Neuronal stem cell (in vitro differentiated cells): ENCODE measurements around the gene DCLK2.
A peak's percentile ranks its signal among the peaks of the same experiment; 100 is the strongest.

Experiments
- DNase-seq: peaks from one replicate; pipeline ENCODE4 v3.0.0-alpha.2; 2013; ENCODE audit warnings: low spot score
- H2AFZ ChIP-seq: one replicate; pipeline ENCODE4 v1.6.1; 2013; ENCODE audit warnings: mild to moderate bottlenecking, low read length, inconsistent platforms
- H2AK5ac ChIP-seq: 2 replicates; pipeline ENCODE4 v1.6.1; 2013; ENCODE audit warnings: low read depth, mild to moderate bottlenecking, inconsistent platforms, low read length, moderate library complexity, mixed read lengths
- H2BK120ac ChIP-seq: 2 replicates; pipeline ENCODE4 v1.6.1; 2013; ENCODE audit warnings: low read depth, mild to moderate bottlenecking, inconsistent platforms, low read length, moderate library complexity, mixed read lengths
- H2BK12ac ChIP-seq: one replicate; pipeline ENCODE4 v1.6.1; 2013; ENCODE audit warnings: low read length, inconsistent platforms
- H2BK15ac ChIP-seq: 2 replicates; pipeline ENCODE4 v1.6.1; 2013; ENCODE audit warnings: mild to moderate bottlenecking, low read length, inconsistent platforms, mixed read lengths
- H2BK5ac ChIP-seq: one replicate; pipeline ENCODE4 v1.6.1; 2013; ENCODE audit warnings: inconsistent platforms, mild to moderate bottlenecking, low read length, moderate library complexity
- H3K14ac ChIP-seq: one replicate; pipeline ENCODE4 v1.6.1; 2013; ENCODE audit warnings: low read length, inconsistent platforms
- H3K18ac ChIP-seq: 2 replicates; pipeline ENCODE4 v1.6.1; 2013; ENCODE audit warnings: low read length, inconsistent platforms
- H3K23ac ChIP-seq: 2 replicates; pipeline ENCODE4 v1.6.1; 2013; ENCODE audit warnings: low read depth, mild to moderate bottlenecking, mixed read lengths, low read length, inconsistent platforms; ENCODE audit not compliant: poor library complexity
- H3K27ac ChIP-seq: replicated peaks from 3 replicates; pipeline ENCODE4 v1.5.1; 2013; ENCODE audit warnings: low read length, inconsistent platforms
- H3K27me3 ChIP-seq, 3 experiments: 2 replicates each; pipeline ENCODE4 v1.6.1; 2013; ENCODE audit warnings: low read length in 3 of 3, mild to moderate bottlenecking in 2 of 3, inconsistent platforms in 1 of 3, low read depth in 1 of 3, mixed read lengths in 1 of 3, moderate library complexity in 1 of 3; ENCODE audit not compliant: control insufficient read depth in 3 of 3, insufficient read depth in 3 of 3
- H3K36me3 ChIP-seq, 2 donors: replicated peaks in 1 of 2; 2 replicates each; pipeline ENCODE4 v1.6.1; 2013; ENCODE audit warnings: low read length in 2 of 2; ENCODE audit not compliant: control insufficient read depth in 2 of 2, insufficient read depth in 2 of 2
- H3K4ac ChIP-seq: 2 replicates; pipeline ENCODE4 v1.6.1; 2013; ENCODE audit warnings: inconsistent platforms, mild to moderate bottlenecking, low read length, moderate library complexity
- H3K4me1 ChIP-seq, 2 donors: 1 replicate in 1 of 2; 2 replicates in 1 of 2; pipeline ENCODE4 v1.6.1; 2013; ENCODE audit warnings: low read length in 2 of 2, low read depth in 1 of 2; ENCODE audit not compliant: control insufficient read depth in 2 of 2, insufficient read depth in 1 of 2
- H3K4me2 ChIP-seq: one replicate; pipeline ENCODE4 v1.6.1; 2013; ENCODE audit warnings: mild to moderate bottlenecking, low read length, inconsistent platforms; ENCODE audit not compliant: insufficient read depth, poor library complexity, severe bottlenecking
- H3K4me3 ChIP-seq, 2 donors: 2 replicates each; pipeline ENCODE4 v1.5.1; 2013; ENCODE audit warnings: low read length in 2 of 2, mild to moderate bottlenecking in 2 of 2, inconsistent platforms in 1 of 2, moderate library complexity in 1 of 2
- H3K79me1 ChIP-seq: one replicate; pipeline ENCODE4 v1.6.1; 2013; ENCODE audit warnings: low read depth, mild to moderate bottlenecking, inconsistent platforms, low read length, moderate library complexity
- H3K9ac ChIP-seq: one replicate; pipeline ENCODE4 v1.6.1; 2013; ENCODE audit warnings: mild to moderate bottlenecking, low read depth, low read length, inconsistent platforms; ENCODE audit not compliant: poor library complexity
- H3K9me3 ChIP-seq, 2 donors: replicated peaks in 1 of 2; 2 replicates each; pipeline versions ENCODE3 to v1.6.1; 2013; ENCODE audit warnings: low read length in 2 of 2, mild to moderate bottlenecking in 2 of 2, inconsistent platforms in 1 of 2, low read depth in 1 of 2, mixed read lengths in 1 of 2, moderate library complexity in 1 of 2; ENCODE audit not compliant: control insufficient read depth in 2 of 2, insufficient read depth in 1 of 2
- H4K8ac ChIP-seq: one replicate; pipeline ENCODE4 v1.6.1; 2013; ENCODE audit warnings: low read depth, mild to moderate bottlenecking, inconsistent platforms, low read length, moderate library complexity
- H4K91ac ChIP-seq: one replicate; pipeline ENCODE4 v1.6.1; 2013; ENCODE audit warnings: low read length, low read depth, mild to moderate bottlenecking, inconsistent platforms; ENCODE audit not compliant: poor library complexity
- WGBS, 2 donors: extraction: QIAGEN DNeasy Blood & Tissue Kit; methylation state at CpG; one replicate each; pipeline ENCODE4 v1.1.7; 2013; ENCODE audit warnings: missing lambda C conversion rate in 2 of 2, mixed read lengths in 1 of 2; ENCODE audit not compliant: insufficient read length in 2 of 2, insufficient replicate concordance in 1 of 2; ENCODE audit errors: extremely low coverage in 2 of 2; 5-methylcytosine and 5-hydroxymethylcytosine counted together

Gene DCLK2

DNA sequence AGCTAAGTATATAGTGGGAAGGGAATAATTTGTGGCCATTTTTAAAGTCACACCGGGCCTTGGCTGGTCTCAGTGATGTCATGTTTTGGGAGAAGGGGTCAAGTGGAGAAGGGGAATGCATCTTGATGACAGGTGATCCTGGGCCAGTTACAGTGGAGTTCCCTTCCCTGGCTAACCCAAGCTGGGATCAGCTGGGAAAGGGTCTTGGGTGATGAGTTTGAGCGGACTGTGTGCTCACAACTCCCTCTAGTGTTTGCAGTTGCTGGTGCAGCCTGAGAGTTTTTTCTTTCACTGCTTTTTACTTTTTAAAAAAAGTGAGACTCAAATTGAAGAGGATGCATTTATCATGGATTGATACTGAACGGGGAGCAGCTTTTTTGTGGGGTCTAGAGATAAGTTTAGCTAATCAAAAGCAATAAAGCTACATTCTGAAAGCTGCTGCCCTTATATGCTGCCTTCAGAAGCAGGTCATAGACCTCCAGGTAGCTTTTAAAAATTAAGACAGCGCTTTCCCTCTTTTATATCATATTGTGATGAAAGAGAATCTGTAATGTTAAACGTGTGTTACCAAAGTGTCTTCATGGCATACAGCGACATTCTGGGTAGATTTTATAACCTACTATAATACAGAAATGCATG, 164.7 kb downstream of the DCLK2 start:
- Histone ChIP-seq H3K4ac (no peak overlapping the region), H3K79me1 (no peaks in the 10 kb centered on the region), H2AK5ac (no peak overlapping the region), H3K4me2 (no peak overlapping the region), H2BK5ac (no peak overlapping the region), H3K9me3 (no peaks in the 10 kb centered on the region), H3K4me3 (no peak overlapping the region), H2BK12ac (no peak overlapping the region), H2BK120ac (no peak overlapping the region), H3K23ac (no peak overlapping the region), H3K14ac (no peak overlapping the region), H4K8ac (no peak overlapping the region), H3K36me3 (peaks cover 2 to 59% of the 10 kb centered on the region in 2 donors), H4K91ac (no peak overlapping the region), H3K4me1 (no peaks in the 10 kb centered on the region), H3K27me3 (no peaks in the 10 kb centered on the region), H3K9ac (no peak overlapping the region), H3K18ac (no peak overlapping the region), H2BK15ac (no peak overlapping the region), H3K27ac (no peak overlapping the region), H2AFZ (no peak overlapping the region)
- WGBS, 2 donors, result no CpG with 5 or more reads among the region's 6 CpGs
- peak; percentile 37 for DNase-seq

DNA sequence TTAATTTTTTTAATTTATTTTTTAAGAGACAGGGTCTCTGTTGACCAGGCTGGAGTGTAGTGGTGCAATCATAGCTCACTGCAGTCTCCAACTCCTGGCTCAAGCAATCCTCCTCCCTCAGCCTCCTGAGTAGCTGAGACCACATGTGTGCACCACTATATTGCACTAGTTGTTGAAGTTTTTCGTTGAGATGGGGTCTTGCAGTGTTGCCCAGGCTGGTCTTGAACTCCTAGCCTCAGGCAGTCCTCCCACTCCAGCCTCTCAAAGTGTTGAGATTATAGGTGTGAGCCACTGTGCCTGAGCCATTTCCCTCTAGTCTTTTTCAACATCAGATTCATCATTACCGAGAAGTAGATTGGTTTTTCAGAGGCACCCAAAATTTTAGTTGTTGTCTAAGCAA, 165.7 kb downstream of the DCLK2 start:
- H3K27ac ChIP-seq, result no peak overlapping the region
- WGBS, 2 donors, result no CpG with 5 or more reads among the region's 2 CpGs

DNA sequence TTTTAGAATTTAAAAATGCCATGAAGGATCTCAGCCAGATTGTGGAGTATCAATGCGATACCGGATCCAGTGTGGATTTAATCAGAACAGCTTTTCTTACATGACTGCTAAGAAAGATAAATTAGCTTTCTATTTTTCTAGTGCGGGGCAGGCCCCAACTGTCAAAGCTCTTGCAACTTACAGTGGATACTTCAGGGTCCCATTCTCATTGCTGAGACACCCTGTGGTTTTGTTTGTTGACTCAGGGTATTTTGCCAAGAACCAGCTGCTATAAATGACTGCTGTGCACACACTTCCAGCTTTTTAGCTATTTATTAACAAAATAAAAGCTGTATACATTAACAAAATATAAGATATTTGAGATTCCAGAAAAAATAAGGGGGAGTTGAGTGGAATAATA, 166.4 kb downstream of the DCLK2 start:
- Histone ChIP-seq H2BK15ac (no peak overlapping the region), H3K18ac (no peak overlapping the region), H4K91ac (no peak overlapping the region), H2BK120ac (no peak overlapping the region), H3K23ac (no peak overlapping the region), H2AK5ac (no peak overlapping the region), H3K79me1 (no peaks in the 10 kb centered on the region), H3K9me3 (no peaks in the 10 kb centered on the region), H3K27me3 (no peaks in the 10 kb centered on the region), H3K4me3 (no peak overlapping the region), H3K36me3 (peaks cover 2 to 63% of the 10 kb centered on the region in 2 donors), H3K4me1 (no peaks in the 10 kb centered on the region), H2BK5ac (no peak overlapping the region), H3K9ac (no peak overlapping the region), H3K4ac (no peak overlapping the region), H4K8ac (no peak overlapping the region), H3K14ac (no peak overlapping the region), H2AFZ (no peak overlapping the region), H2BK12ac (no peak overlapping the region), H3K27ac (no peak overlapping the region), H3K4me2 (no peak overlapping the region)
- no CpG with 5 or more reads among the region's 3 CpGs for WGBS, 2 donors
- no peak for DNase-seq

More for the DNA sequence above, 165.7 kb downstream of the DCLK2 start:
- Histone ChIP-seq H4K91ac (no peak overlapping the region), H3K23ac (no peak overlapping the region), H3K36me3 (peaks cover 2 to 61% of the 10 kb centered on the region in 2 donors), H2BK120ac (no peak overlapping the region), H2BK5ac (no peak overlapping the region), H2AFZ (no peak overlapping the region), H2BK12ac (no peak overlapping the region), H3K18ac (no peak overlapping the region), H3K14ac (no peak overlapping the region), H3K4me3 (no peak overlapping the region), H4K8ac (no peak overlapping the region), H2AK5ac (no peak overlapping the region), H3K4ac (no peak overlapping the region), H3K27me3 (no peaks in the 10 kb centered on the region), H3K9me3 (no peaks in the 10 kb centered on the region), H2BK15ac (no peak overlapping the region), H3K79me1 (no peaks in the 10 kb centered on the region), H3K4me2 (no peak overlapping the region), H3K4me1 (no peaks in the 10 kb centered on the region), H3K9ac (no peak overlapping the region)
- DNase-seq, result no peak

DNA sequence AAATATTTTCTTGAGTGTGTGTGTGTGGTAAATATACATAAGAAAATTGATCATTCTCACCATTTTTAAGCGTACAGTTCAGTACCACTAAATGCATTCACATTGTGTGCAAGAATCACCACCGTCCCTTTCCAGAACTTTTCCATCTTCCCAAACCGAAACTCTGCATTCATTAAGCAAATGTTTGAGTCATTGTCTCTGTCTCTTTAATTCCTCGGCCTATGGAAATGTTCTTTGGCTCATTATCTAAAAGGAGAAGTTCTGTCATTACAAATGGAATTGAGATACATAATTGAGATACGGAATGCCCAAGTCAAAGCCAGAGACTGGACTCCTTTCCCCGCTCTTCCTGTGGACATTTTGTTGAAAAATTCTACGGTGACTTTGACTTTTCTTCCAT, 168.9 kb downstream of the DCLK2 start:
- H3K4me2 ChIP-seq, result no peak overlapping the region
- no peak overlapping the region for H2AFZ ChIP-seq
- H2BK15ac ChIP-seq, result no peak overlapping the region
- no peak overlapping the region for H3K4ac ChIP-seq
- no peaks in the 10 kb centered on the region for H3K79me1 ChIP-seq
- H3K4me3 ChIP-seq, result no peak overlapping the region
- H3K4me1 ChIP-seq, result no peaks in the 10 kb centered on the region
- H3K23ac ChIP-seq, result no peak overlapping the region
- H3K14ac ChIP-seq, result no peak overlapping the region
- H2BK12ac ChIP-seq, result no peak overlapping the region
- H3K9ac ChIP-seq, result no peak overlapping the region
- H4K91ac ChIP-seq, result no peak overlapping the region
- H3K27ac ChIP-seq, result no peak overlapping the region
- H3K9me3 ChIP-seq, result no peaks in the 10 kb centered on the region
- no peak overlapping the region for H4K8ac ChIP-seq
- no peak for DNase-seq
- no peak overlapping the region for H2BK120ac ChIP-seq
- WGBS, 2 donors, result no CpG with 5 or more reads among the region's 7 CpGs
- H3K18ac ChIP-seq, result no peak overlapping the region
- H3K27me3 ChIP-seq, result no peaks in the 10 kb centered on the region
- H2BK5ac ChIP-seq, result no peak overlapping the region
- peaks cover 2 to 61% of the 10 kb centered on the region in 2 donors for H3K36me3 ChIP-seq
- H2AK5ac ChIP-seq, result no peak overlapping the region
